ENCODE results near the gene PDGFRB. TPM values are rescaled to one million over a fixed set of nuclear protein-coding genes. Genes with fewer than 3 reads are reported as not detected.

The PDGFRB gene
- total and polyA plus RNA-seq, 2 of the 8 experiments (the other 6 are each of a cell fraction or from before 2014, with no cell fraction given): 4.2 to 13.7 TPM

GRCh38 chr5:150101023-150101422, 54.6 kb downstream of the PDGFRB start:
- DNase-seq (ENCODE audit: low read depth in 1 of 2, low spot score in 2 of 2): peak in 1 of 2 experiments; percentile 40
- H2AK5ac ChIP-seq (ENCODE audit: low read depth, low read length): no peak overlapping the region
- no peak overlapping the region for H3K18ac ChIP-seq (ENCODE audit: extremely low read depth, low read length)
- no peak overlapping the region for H4K8ac ChIP-seq (ENCODE audit: extremely low read depth, insufficient read depth, low read length)
- no peaks in the 10 kb centered on the region; the same call in 1 of the 2 replicates for H3K79me1 ChIP-seq (ENCODE audit: low read depth, low read length)
- FAIRE-seq: no peak
- H3K4ac ChIP-seq (replicated peaks; ENCODE audit: insufficient read length, low read depth, low read length): no peak overlapping the region
- H4K20me1 ChIP-seq (replicated peaks in 1 of 2; ENCODE audit: control insufficient read depth in 1 of 2, insufficient read depth in 2 of 2, low read length in 2 of 2): no peaks in the 10 kb centered on the region
- WGBS, 2 experiments (ENCODE audit: extremely low coverage in 1 of 2, insufficient coverage in 1 of 2, insufficient read length in 1 of 2, insufficient replicate concordance in 2 of 2, low coverage in 1 of 2, low lambda C conversion rate in 2 of 2, missing lambda C conversion rate in 1 of 2): 74% methylated on average over 6 of the region's 6 CpGs; no CpG with 5 or more reads in 1 of the 2 experiments
- no peak overlapping the region for H3K23ac ChIP-seq (ENCODE audit: insufficient read length)
- CTCF ChIA-PET (ENCODE audit: partially characterized antibody): interaction anchor here (0.6 to 1.4 kb wide), 9 partner anchors 9 to 154 kb away, joined by 3 to 5 read pairs (median 4); no protein-coding TSS in a partner anchor
- no peaks in the 10 kb centered on the region for H3K79me2 ChIP-seq (ENCODE audit: control insufficient read depth in 1 of 2, insufficient read depth in 2 of 2, low read length in 2 of 2)
- H2BK12ac ChIP-seq (ENCODE audit: low read depth, low read length): no peak overlapping the region
- no peak overlapping the region for H2BK120ac ChIP-seq (replicated peaks; ENCODE audit: low read depth, low read length)
- H3K56ac ChIP-seq (replicated peaks; ENCODE audit: insufficient read length, low read depth, low read length): no peak overlapping the region
- H2BK5ac ChIP-seq (ENCODE audit: low read depth, low read length): no peak overlapping the region
- no peak overlapping the region for H4K91ac ChIP-seq (replicated peaks; ENCODE audit: insufficient read length, low read length)
- H3K9me3 ChIP-seq (ENCODE audit: insufficient read depth in 2 of 2, low read depth in 1 of 2, low read length in 1 of 2): no peaks in the 10 kb centered on the region
- H3K27ac ChIP-seq (ENCODE audit: low read depth, low read length): no peak overlapping the region
- POLR2A ChIA-PET (ENCODE audit: partially characterized antibody): no interaction called here
- no peak overlapping the region for H3K4me2 ChIP-seq (ENCODE audit: insufficient read depth in 1 of 2, low read depth in 2 of 2, low read length in 2 of 2)
- no peak overlapping the region for H3K4me3 ChIP-seq (ENCODE audit: extremely low read depth in 1 of 4, insufficient read depth in 2 of 4, low read depth in 3 of 4, low read length in 4 of 4)
- no peak overlapping the region for H3K14ac ChIP-seq (ENCODE audit: insufficient read length)
- H3K9ac ChIP-seq (replicated peaks in 1 of 4; ENCODE audit: extremely low read depth in 1 of 4, low read depth in 3 of 4, low read length in 3 of 4): no peak overlapping the region
- no peak overlapping the region for H2BK15ac ChIP-seq (ENCODE audit: low read length)
- no peaks in the 10 kb centered on the region for H3K4me1 ChIP-seq (replicated peaks in 1 of 4; ENCODE audit: control insufficient read depth in 3 of 4, insufficient read depth in 4 of 4, low read length in 3 of 4)
- no peak overlapping the region for H2AFZ ChIP-seq (ENCODE audit: low read length)
- TF ChIP-seq HDAC6 (IDR thresholded peaks at IDR 0.05; ENCODE audit: low read depth, low read length) (no peak), CTCF (IDR thresholded peaks at IDR 0.05; ENCODE audit: control extremely low read depth in 1 of 3, insufficient read depth in 1 of 3, low read depth in 1 of 3, low read length in 3 of 3) (peak in 1 of 3 experiments; percentile 27; a peak in 1 of 4 replicates), RFX5 (IDR thresholded peaks at IDR 0.05; ENCODE audit: borderline replicate concordance, low read depth, low read length) (no peak), TAF1 (IDR thresholded peaks at IDR 0.05; ENCODE audit: low read depth, low read length) (no peak), RAD21 (IDR thresholded peaks at IDR 0.05 in 1 of 2, conservative IDR thresholded peaks at IDR 0.05 in 1 of 2; ENCODE audit: low read depth in 2 of 2, low read length in 2 of 2) (peak in 1 of 2 experiments; percentile 11; a peak in 1 of 4 replicates), GTF2F1 (IDR thresholded peaks at IDR 0.05; ENCODE audit: borderline replicate concordance, low read depth, low read length) (no peak)
- H2BK20ac ChIP-seq (ENCODE audit: low read length): no peak overlapping the region
- H3K36me3 ChIP-seq (ENCODE audit: control insufficient read depth in 2 of 4, insufficient read depth in 4 of 4, low read length in 3 of 4): no peaks in the 10 kb centered on the region
- H4K5ac ChIP-seq (ENCODE audit: insufficient read length, low read depth, low read length): no peak overlapping the region
- H3K27me3 ChIP-seq (replicated peaks in 1 of 4; ENCODE audit: control insufficient read depth in 3 of 4, extremely low read depth in 1 of 4, insufficient read depth in 3 of 4, low read length in 3 of 4): no peaks in the 10 kb centered on the region
- no peaks in the 10 kb centered on the region for H3K23me2 ChIP-seq (ENCODE audit: low read depth, low read length)

All from H1 (cell line).